ENCODE measurements around the gene SLC35F3.

The SLC35F3 gene

GRCh38 chr1:234357831-234358230, 453.4 kb downstream of the SLC35F3 start:
- no peak for TF ChIP-seq CTCF (IDR thresholded peaks at IDR 0.05; ENCODE audit: low read depth, low read length)
- no peak for DNase-seq (ENCODE audit: extremely low read depth, low read depth)

GRCh38 chr1:234361102-234361603, 456.7 kb downstream of the SLC35F3 start:
- no peak for TF ChIP-seq CTCF (IDR thresholded peaks at IDR 0.05; ENCODE audit: low read depth, low read length)
- no peak for DNase-seq (ENCODE audit: extremely low read depth, low read depth)

GRCh38 chr1:234362558-234362957, 458.1 kb downstream of the SLC35F3 start:
- DNase-seq (ENCODE audit: extremely low read depth, low read depth): no peak
- TF ChIP-seq CTCF (IDR thresholded peaks at IDR 0.05; ENCODE audit: low read depth, low read length): no peak

- TF ChIP-seq CTCF (IDR thresholded peaks at IDR 0.05; ENCODE audit: low read depth, low read length): no peak
- no peak for DNase-seq (ENCODE audit: extremely low read depth, low read depth)
These were observed 464.0 kb downstream of the SLC35F3 start for GRCh38 chr1:234368320-234369032.

GRCh38 chr1:234369033-234369430, 464.6 kb downstream of the SLC35F3 start:
- no peak for DNase-seq (ENCODE audit: extremely low read depth, low read depth)
- no peak for TF ChIP-seq CTCF (IDR thresholded peaks at IDR 0.05; ENCODE audit: low read depth, low read length)

GRCh38 chr1:234369784-234370183, 465.3 kb downstream of the SLC35F3 start:
- DNase-seq (ENCODE audit: extremely low read depth, low read depth): no peak
- TF ChIP-seq CTCF (IDR thresholded peaks at IDR 0.05; ENCODE audit: low read depth, low read length): no peak

GRCh38 chr1:234371414-234371813, 466.9 kb downstream of the SLC35F3 start:
- no peak for DNase-seq (ENCODE audit: extremely low read depth, low read depth)

More at GRCh38 chr1:234371414-234371813, 466.9 kb downstream of the SLC35F3 start:
- TF ChIP-seq CTCF (IDR thresholded peaks at IDR 0.05; ENCODE audit: low read depth, low read length): no peak
